ENCODE data around the gene PHF11. TPM values are rescaled to one million over a fixed set of nuclear protein-coding genes. Genes with fewer than 3 reads are reported as not detected.
A peak's percentile ranks its signal among the peaks of the same experiment; 100 is the strongest.

The PHF11 gene
- total and polyA plus RNA-seq, 2 of the 13 experiments (the other 11 are each of a cell fraction or from before 2014, with no cell fraction given) = 15.8 to 22.0 TPM

- no peak for TF ChIP-seq GPN1 (CRISPR knock-in tag; IDR thresholded peaks at IDR 0.05; ENCODE audit: borderline replicate concordance)
- TF ChIP-seq ZFP91 (CRISPR knock-in tag; IDR thresholded peaks at IDR 0.05; ENCODE audit: borderline replicate concordance) = no peak
- no peak for TF ChIP-seq MED8 (CRISPR knock-in tag; IDR thresholded peaks at IDR 0.05; ENCODE audit: insufficient replicate concordance)
- TF ChIP-seq IRX3 (CRISPR knock-in tag; IDR thresholded peaks at IDR 0.05; ENCODE audit: borderline replicate concordance, low read depth) = no peak
These were observed 49.3 kb upstream of the PHF11 start (continued) for GRCh38 chr13:49446473-49446872.

GRCh38 chr13:49448753-49449152 lies 47.0 kb upstream of the PHF11 start:
- ATAC-seq = no peak
- peaks cover 36% of the 10 kb centered on the region for H3K4me1 ChIP-seq (ENCODE audit: insufficient read depth, low read length)
- H3K27ac ChIP-seq (ENCODE audit: extremely low read length, insufficient read depth, low read length) = no peak overlapping the region
- intact Hi-C loops (cut with micrococcal nuclease; ENCODE audit: unreplicated experiment) = no loop called here
- 0 out of 5 replicates have a peak, but pooled peaks cover 0 to 2% of the 10 kb centered on the region in 2 experiments for H3K36me3 ChIP-seq (replicated peaks in 1 of 2; ENCODE audit: control insufficient read depth in 1 of 2, insufficient read depth in 2 of 2, low read length in 2 of 2)
- H3K27me3 ChIP-seq (ENCODE audit: control insufficient read depth in 1 of 2, insufficient read depth in 2 of 2, low read length in 2 of 2) = no peaks in the 10 kb centered on the region; a peak in 1 of 5 replicates
- DNase-seq (ENCODE audit: low spot score) = no peak
- H3K4me2 ChIP-seq (ENCODE audit: low read depth, low read length) = 0 out of 2 replicates have a peak overlapping the region, but pooled peaks have one; percentile 71
- no peaks in the 10 kb centered on the region for H4K20me1 ChIP-seq (ENCODE audit: insufficient read depth, low read length)
- WGBS (ENCODE audit: low lambda C conversion rate) = 97% methylated on average over 2 of the region's 2 CpGs
- ChIA-PET POLR2A (no interaction called here), CTCF (ENCODE audit: low intra/inter-chr PET ratio, low total read pairs) (no interaction called here)
- no peak overlapping the region for H2AFZ ChIP-seq (ENCODE audit: low read length)
- no peak for TF ChIP-seq SMYD3 (CRISPR knock-in tag; IDR thresholded peaks at IDR 0.05)
- no peak for TF ChIP-seq CEBPB (IDR thresholded peaks at IDR 0.05; ENCODE audit: borderline replicate concordance, low read depth, low read length)
- TF ChIP-seq MAFF (IDR thresholded peaks at IDR 0.05; ENCODE audit: low read depth, low read length) = peak; percentile 51; the same call in 1 of the 2 replicates
- TF ChIP-seq MAFK (conservative IDR thresholded peaks at IDR 0.05 in 1 of 2, IDR thresholded peaks at IDR 0.05 in 1 of 2; ENCODE audit: low read length in 2 of 2) = peak; percentile 28 to 69; a peak in 2 of 4 replicates
- no peak overlapping the region for H3K4me3 ChIP-seq (replicated peaks in 1 of 3; ENCODE audit: insufficient read depth in 1 of 3, low read depth in 2 of 3, low read length in 3 of 3)
- in situ Hi-C loops (cut with HindIII; ENCODE audit: extremely low pct_ligation_motif_present, low pct_unique_long_range_greater_than_20kb) = no loop called here
- H3K79me2 ChIP-seq (ENCODE audit: insufficient read depth, low read length) = peaks cover 42% of the 10 kb centered on the region
- no TSS peak for BruUV-seq (replicated peaks)
- no peaks in the 10 kb centered on the region for H3K9me3 ChIP-seq (ENCODE audit: low read length)
- no peak for FAIRE-seq
- no peak overlapping the region for H3K9ac ChIP-seq (ENCODE audit: insufficient read depth, low read depth, low read length)

Data from HepG2 (cell line).